GM12801 (cell line): Measurements from ENCODE around the gene PALM3.

ENCODE experiments used
- TF ChIP-seq, protein P1 (sequence below): IDR thresholded peaks from one replicate; pipeline ENCODE4 v1.5.1; 2011; ENCODE audit warnings: control low read depth; ENCODE audit not compliant: insufficient read length; ENCODE audit errors: extremely low read depth

PALM3 gene

GRCh38 chr19:14055396-14055795 lies 6.5 kb downstream of the PALM3 start:
- TF ChIP-seq, protein P1, sequence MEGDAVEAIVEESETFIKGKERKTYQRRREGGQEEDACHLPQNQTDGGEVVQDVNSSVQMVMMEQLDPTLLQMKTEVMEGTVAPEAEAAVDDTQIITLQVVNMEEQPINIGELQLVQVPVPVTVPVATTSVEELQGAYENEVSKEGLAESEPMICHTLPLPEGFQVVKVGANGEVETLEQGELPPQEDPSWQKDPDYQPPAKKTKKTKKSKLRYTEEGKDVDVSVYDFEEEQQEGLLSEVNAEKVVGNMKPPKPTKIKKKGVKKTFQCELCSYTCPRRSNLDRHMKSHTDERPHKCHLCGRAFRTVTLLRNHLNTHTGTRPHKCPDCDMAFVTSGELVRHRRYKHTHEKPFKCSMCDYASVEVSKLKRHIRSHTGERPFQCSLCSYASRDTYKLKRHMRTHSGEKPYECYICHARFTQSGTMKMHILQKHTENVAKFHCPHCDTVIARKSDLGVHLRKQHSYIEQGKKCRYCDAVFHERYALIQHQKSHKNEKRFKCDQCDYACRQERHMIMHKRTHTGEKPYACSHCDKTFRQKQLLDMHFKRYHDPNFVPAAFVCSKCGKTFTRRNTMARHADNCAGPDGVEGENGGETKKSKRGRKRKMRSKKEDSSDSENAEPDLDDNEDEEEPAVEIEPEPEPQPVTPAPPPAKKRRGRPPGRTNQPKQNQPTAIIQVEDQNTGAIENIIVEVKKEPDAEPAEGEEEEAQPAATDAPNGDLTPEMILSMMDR, result no peak

- TF ChIP-seq, protein P1, result no peak
These were observed 7.2 kb downstream of the PALM3 start for GRCh38 chr19:14054721-14055120.

DNA sequence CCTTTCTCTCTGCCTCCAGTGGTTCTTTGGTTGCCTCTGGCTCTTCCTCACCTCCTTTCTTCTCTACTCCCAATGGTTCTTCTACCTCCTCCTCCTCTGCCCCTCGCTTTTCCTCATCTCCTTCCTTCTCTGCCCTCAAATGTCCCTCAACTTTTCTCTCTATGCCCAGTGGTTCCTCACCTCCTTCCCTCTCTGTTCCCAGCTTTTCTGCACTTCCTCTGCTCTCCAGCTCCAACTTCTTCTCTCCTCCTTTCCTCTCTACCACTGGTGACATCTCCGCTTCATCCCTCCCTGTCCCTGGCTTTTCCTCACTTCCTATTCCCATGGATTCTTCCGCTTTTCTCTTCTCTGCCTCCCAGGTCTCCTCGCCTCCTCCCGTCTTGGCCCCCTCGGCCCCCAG lies 7.8 kb downstream of the PALM3 start:
- TF ChIP-seq, protein P1, result no peak

DNA sequence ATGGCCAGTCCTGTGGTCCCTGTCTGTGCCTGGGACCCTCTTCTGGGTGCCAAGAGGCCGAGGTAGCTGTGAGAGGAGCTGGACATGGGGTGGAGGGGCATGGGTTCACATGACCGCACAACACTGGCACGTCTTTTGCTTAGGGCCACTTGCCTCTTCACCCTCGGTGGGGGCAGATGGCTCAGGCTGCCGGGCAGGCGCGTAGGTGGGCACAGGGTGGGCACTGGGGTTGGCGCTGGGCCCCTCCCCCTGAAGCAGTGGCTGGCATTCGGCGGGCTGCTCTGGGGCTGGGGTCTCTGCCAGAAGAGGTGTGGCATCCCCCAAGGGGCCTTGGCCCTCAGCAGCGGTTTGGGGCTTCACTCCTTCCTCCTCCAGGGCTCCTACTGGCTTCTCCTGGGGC lies 8.4 kb downstream of the PALM3 start:
- TF ChIP-seq, protein P1, result no peak

GRCh38 chr19:14053032-14053431 lies 8.8 kb downstream of the PALM3 start:
- TF ChIP-seq, protein P1, result no peak

GRCh38 chr19:14052470-14052869 lies 9.4 kb downstream of the PALM3 start:
- TF ChIP-seq, protein P1, result no peak

- TF ChIP-seq, protein P1, result no peak
These were observed 9.9 kb downstream of the PALM3 start for GRCh38 chr19:14051980-14052379.

DNA sequence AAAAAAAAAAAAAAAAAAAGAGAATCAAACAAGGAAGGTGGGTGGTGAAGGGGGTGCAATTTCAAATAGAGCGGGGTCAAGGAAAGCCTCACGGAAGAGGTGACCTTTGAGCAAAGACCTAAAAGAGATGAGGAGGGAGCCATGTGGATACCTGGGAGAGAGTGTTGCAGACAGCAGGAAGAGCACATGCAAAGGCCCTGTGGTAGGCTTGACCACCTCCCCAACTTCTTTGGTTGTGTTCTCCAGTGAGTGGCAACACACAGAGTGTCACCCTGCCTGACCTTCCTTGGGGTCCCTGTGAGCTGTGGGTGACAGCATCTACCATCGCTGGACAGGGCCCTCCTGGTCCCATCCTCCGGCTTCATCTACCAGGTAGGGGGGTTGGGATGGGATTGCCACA lies 11.4 kb downstream of the PALM3 start:
- TF ChIP-seq, protein P1, result no peak
